Upper lobe of left lung (tissue), 6 donors: ENCODE data around the gene HLA-DRB5. TPM values are rescaled to one million over a fixed set of nuclear protein-coding genes. Genes with fewer than 3 reads are reported as not detected.
A peak's percentile ranks its signal among the peaks of the same experiment; 100 is the strongest.
"Not testable (repeated sequence)": the region's sequence is repeated elsewhere in the genome, so short reads cannot be mapped to it uniquely, and the experiment has no call there.

Experiments used
- ATAC-seq, 2 donors: fragments of 200-7000 bp; cut with Tn5 transposase; one replicate each; pipeline ENCODE4 v1.9.1; 2022; ENCODE audit warnings: mild to moderate bottlenecking in 2 of 2, moderate library complexity in 2 of 2; ENCODE audit not compliant: low FRiP score in 2 of 2
- DNase-seq, 2 donors: peaks; one replicate each; pipeline ENCODE4 v3.0.0-alpha.2; 2019 to 2020
- H3K27ac ChIP-seq, 4 donors: fragments of 200-600 bp; sonication (generic); one replicate each; pipeline ENCODE4 v1.5.1; 2016 to 2019
- H3K27me3 ChIP-seq, 4 donors: fragments of 200-600 bp; sonication (generic); one replicate each; pipeline ENCODE4 v1.5.1; 2017 to 2019
- H3K36me3 ChIP-seq, 4 donors: fragments of 200-600 bp; sonication (generic); one replicate each; pipeline ENCODE4 v1.5.1; 2016 to 2019
- H3K4me1 ChIP-seq, 4 donors: fragments of 200-600 bp; sonication (generic); one replicate each; pipeline ENCODE4 v1.5.1; 2018 to 2019
- H3K4me3 ChIP-seq, 4 donors: fragments of 200-600 bp; sonication (generic); one replicate each; pipeline ENCODE4 v1.5.1; 2017 to 2019; ENCODE audit warnings: mild to moderate bottlenecking in 2 of 4, moderate library complexity in 1 of 4
- H3K9me3 ChIP-seq, 4 donors: fragments of 200-600 bp; sonication (generic); one replicate each; pipeline ENCODE4 v1.5.1; 2018 to 2019
- CTCF ChIP-seq, 6 experiments: fragments of 450-650 bp in 4 of 6; fragments of 200-600 bp in 2 of 6; sonication (generic) in 2 of 6; IDR thresholded peaks; one replicate each; pipeline ENCODE4 v1.5.1; 2016 to 2019; ENCODE audit warnings: antibody characterized with exemption in 6 of 6
- EP300 ChIP-seq, 4 donors: sonication (generic); formaldehyde crosslinking; IDR thresholded peaks; one replicate each; pipeline ENCODE4 v1.5.1; 2017; ENCODE audit warnings: antibody characterized with exemption in 4 of 4, control low read depth in 2 of 4
- POLR2A ChIP-seq, 4 donors: fragments of 450-650 bp; IDR thresholded peaks; one replicate each; pipeline ENCODE4 v1.5.1; 2016 to 2017; ENCODE audit warnings: antibody characterized with exemption in 4 of 4, mild to moderate bottlenecking in 2 of 4
- POLR2AphosphoS5 ChIP-seq, 2 donors: sonication (generic); formaldehyde crosslinking; IDR thresholded peaks; one replicate each; pipeline ENCODE4 v1.5.1; 2017; ENCODE audit warnings: antibody characterized with exemption in 2 of 2
- WGBS, 2 donors: methylation state at CpG; one replicate each; pipeline ENCODE4 v1.1.5; 2017 to 2018; 5-methylcytosine and 5-hydroxymethylcytosine counted together
- small RNA-seq, 4 donors: library from RNA; depleted of rRNA; stranded (forward); fragments of <200 nt; gene quantifications; one replicate each; pipeline ENCODE3, GENCODE V24; 2016
- total RNA-seq, 6 donors: library from RNA; depleted of rRNA in 4 of 6; stranded (reverse); fragments of >200 nt in 4 of 6; gene quantifications; one replicate each; pipeline versions ENCODE4 v1.1.0 to v1.2.1, GENCODE V29; 2016 to 2021
- donor health status: DM: no; HTN: no; CAD: no; lungs with moderate emphysema.
- donor health status: DM: no; HTN: yes; CAD: no; lungs with severe emphysema.

Gene HLA-DRB5
- total RNA-seq, 6 donors from 2014 or later = 7.3 to 329 (median 143) TPM

- no peaks in the 10 kb centered on the region for H3K4me1 ChIP-seq
- H3K4me3 ChIP-seq = no peak overlapping the region
- no peaks in the 10 kb centered on the region for H3K27me3 ChIP-seq
- peak in 1 of 2 donors; percentile 68 for DNase-seq
- TF ChIP-seq CTCF (IDR thresholded peaks at IDR 0.05) (no peak), EP300 (IDR thresholded peaks at IDR 0.05) (no peak), POLR2A (IDR thresholded peaks at IDR 0.05) (no peak), POLR2AphosphoS5 (IDR thresholded peaks at IDR 0.05) (no peak)
- H3K9me3 ChIP-seq = no peaks in the 10 kb centered on the region
- 66 to 73% methylated on average over 21 to 23 of the region's 26 CpGs for WGBS, 2 donors
- H3K27ac ChIP-seq = no peak overlapping the region
- no peak for ATAC-seq
- no peaks in the 10 kb centered on the region for H3K36me3 ChIP-seq
Observed at GRCh38 chr6:32483968-32484613, 46.0 kb downstream of the HLA-DRB5 start.

- Histone ChIP-seq H3K36me3 (no peaks in the 10 kb centered on the region), H3K27ac (no peak overlapping the region), H3K9me3 (no peaks in the 10 kb centered on the region), H3K27me3 (no peaks in the 10 kb centered on the region), H3K4me1 (peaks cover 0 to 4% (median 0%) of the 10 kb centered on the region in 4 donors), H3K4me3 (no peak overlapping the region)
- DNase-seq = peak in 1 of 2 donors; percentile 42
- no peak for ATAC-seq
- 80 to 82% methylated on average over 13 of the region's 13 CpGs for WGBS, 2 donors
- TF ChIP-seq POLR2A (IDR thresholded peaks at IDR 0.05) (no peak), EP300 (IDR thresholded peaks at IDR 0.05) (no peak), POLR2AphosphoS5 (IDR thresholded peaks at IDR 0.05) (no peak)
Observed at GRCh38 chr6:32475392-32476206, 54.5 kb downstream of the HLA-DRB5 start.

DNA sequence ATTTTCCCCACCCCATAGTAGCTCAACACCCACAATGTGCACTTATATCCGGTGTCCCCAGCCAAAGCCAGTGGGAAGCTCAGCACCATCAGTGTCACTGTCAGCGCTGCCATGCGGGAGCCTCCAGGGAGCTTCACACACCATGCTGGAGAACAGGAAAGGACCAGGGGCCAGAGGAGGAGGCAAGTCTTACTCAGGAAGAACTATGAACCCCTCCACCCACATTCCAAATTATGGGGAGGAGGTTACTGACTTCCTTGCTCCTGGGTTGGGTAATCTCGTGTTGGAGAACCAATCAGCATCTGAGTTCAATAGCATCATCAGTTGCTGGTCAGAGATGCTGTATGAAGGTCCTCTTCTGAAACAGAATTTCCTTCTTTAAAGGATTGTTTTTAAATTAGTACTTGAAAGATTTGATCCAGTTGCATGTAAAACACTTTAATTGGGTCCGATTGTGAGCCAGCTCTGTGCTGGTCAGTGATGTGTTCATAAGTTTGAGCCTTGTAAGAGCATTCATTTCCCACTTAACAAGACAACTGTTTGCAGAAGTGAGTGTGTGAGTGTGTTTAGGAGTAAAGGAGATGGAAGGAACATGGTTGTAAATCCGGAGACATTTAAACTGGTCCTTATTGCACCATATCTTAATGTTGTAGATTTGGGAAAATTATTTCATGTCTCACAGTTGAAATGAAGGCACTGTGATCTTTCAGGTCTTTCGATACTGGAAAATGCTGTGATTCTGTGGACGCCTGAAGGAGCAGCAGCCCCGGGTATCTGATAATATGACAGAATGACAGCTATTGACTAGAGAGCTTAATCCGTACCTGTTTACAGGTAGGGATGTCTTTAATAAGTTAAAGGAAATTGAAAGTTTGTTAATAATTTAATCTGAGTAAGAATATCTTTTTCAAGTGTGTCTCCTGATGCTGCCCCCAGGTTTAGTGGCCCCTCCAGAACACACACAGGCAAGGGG lies 56.4 kb downstream of the HLA-DRB5 start:
- H3K4me3 ChIP-seq, DNase-seq, H3K27me3 ChIP-seq, H3K4me1 ChIP-seq, H3K36me3 ChIP-seq, H3K9me3 ChIP-seq: not testable (repeated sequence)
- ATAC-seq = peak; percentile 95 to 96
- WGBS, 2 donors = 37 to 54% methylated on average over 8 to 9 of the region's 10 CpGs
- TF ChIP-seq POLR2A (IDR thresholded peaks at IDR 0.05) = peak in 1 of 4 donors; percentile 55
- peak overlapping the region; percentile 35 to 83 (median 67) for H3K27ac ChIP-seq

- peak overlapping the region in 3 of 4 donors; percentile 65 to 83 (median 69) for H3K27ac ChIP-seq
- ATAC-seq = peak; percentile 34 to 78
- no peaks in the 10 kb centered on the region for H3K9me3 ChIP-seq
- H3K27me3 ChIP-seq = no peaks in the 10 kb centered on the region
- H3K4me3 ChIP-seq = no peak overlapping the region
- TF ChIP-seq CTCF (IDR thresholded peaks at IDR 0.05) = no peak
- no peak for TF ChIP-seq EP300 (IDR thresholded peaks at IDR 0.05)
- TF ChIP-seq POLR2AphosphoS5 (IDR thresholded peaks at IDR 0.05) = no peak
- TF ChIP-seq POLR2A (IDR thresholded peaks at IDR 0.05) = no peak
- no peaks in the 10 kb centered on the region for H3K36me3 ChIP-seq
- 53 to 64% methylated on average over 5 of the region's 5 CpGs for WGBS, 2 donors
- DNase-seq = no peak
- H3K4me1 ChIP-seq = peaks cover 0 to 4% (median 0%) of the 10 kb centered on the region in 4 donors
Observed at GRCh38 chr6:32472781-32473375, 57.2 kb downstream of the HLA-DRB5 start.

GRCh38 chr6:32467743-32468503 lies 62.2 kb downstream of the HLA-DRB5 start:
- DNase-seq, H3K4me3 ChIP-seq, H3K4me1 ChIP-seq, H3K36me3 ChIP-seq, H3K27me3 ChIP-seq, H3K9me3 ChIP-seq, H3K27ac ChIP-seq, ATAC-seq: not testable (repeated sequence)
- 68 to 80% methylated on average over 1 to 4 of the region's 5 CpGs for WGBS, 2 donors

Small RNA genes within 50 kb of the gene (small RNA-seq; reads per million reads assigned to genes)
- gene RNU1-61P = 0 reads per million in 4 donors

Other genes with a start within 250 kb of the HLA-DRB5 start
- gene TSBP1, start 158.4 kb downstream of the HLA-DRB5 start, total RNA-seq = not detected
- gene BTNL2, start 123.1 kb downstream of the HLA-DRB5 start, total RNA-seq = not detected
- gene HLA-DRA, start 90.4 kb downstream of the HLA-DRB5 start, total RNA-seq = 1,000 to 10,000 TPM in 3 of 6 donors, 100 to 1,000 TPM in 3; 202 to 2,231 (median 1,304) TPM
- 1,000 to 10,000 TPM in 1 of 6 donors, 100 to 1,000 TPM in 5; 133 to 1,304 (median 370) TPM for gene HLA-DRB1, start 59.6 kb upstream of the HLA-DRB5 start, total RNA-seq
- 100 to 1,000 TPM in 4 of 6 donors, 1 to 10 TPM in 1, not detected in 1; 7.8 to 476 (median 122) TPM for gene HLA-DQA1, start 107.1 kb upstream of the HLA-DRB5 start, total RNA-seq
- 100 to 1,000 TPM in 2 of 6 donors, 10 to 100 TPM in 2, 1 to 10 TPM in 2; 1.0 to 154 (median 36.3) TPM for gene HLA-DQB1, start 136.4 kb upstream of the HLA-DRB5 start, total RNA-seq
- gene HLA-DQA2, start 211.1 kb upstream of the HLA-DRB5 start, total RNA-seq = 10 to 100 TPM in 2 of 6 donors, 1 to 10 TPM in 3, not detected in 1; 1.4 to 52.6 (median 4.4) TPM
- 10 to 100 TPM in 3 of 6 donors, 1 to 10 TPM in 2, not detected in 1; 1.6 to 86.9 (median 16.5) TPM for gene HLA-DQB2, start 233.2 kb upstream of the HLA-DRB5 start, total RNA-seq